ENCODE measurements around the gene GTSE1.
"Not testable (repeated sequence)": the region's sequence is repeated elsewhere in the genome, so short reads cannot be mapped to it uniquely, and the experiment has no call there.

The GTSE1 gene

GRCh38 chr22:46299101-46299500 lies 2.4 kb downstream of the GTSE1 start:
- Histone ChIP-seq H3K27me3 (ENCODE audit: control insufficient read depth, insufficient read depth, low read length) (no peaks in the 10 kb centered on the region), H3K9ac (ENCODE audit: low read length) (no peak overlapping the region), H3K27ac (ENCODE audit: low read depth, low read length) (no peak overlapping the region), H3K4me1 (ENCODE audit: control insufficient read depth, insufficient read depth, low read length) (peaks cover 11% of the 10 kb centered on the region), H3K36me3 (ENCODE audit: control insufficient read depth, insufficient read depth, low read length) (peaks cover 26% of the 10 kb centered on the region), H3K4me3 (ENCODE audit: low read depth, low read length) (no peak overlapping the region), H3K9me3 (ENCODE audit: control insufficient read depth, insufficient read depth, low read depth, low read length) (no peaks in the 10 kb centered on the region)

DNA sequence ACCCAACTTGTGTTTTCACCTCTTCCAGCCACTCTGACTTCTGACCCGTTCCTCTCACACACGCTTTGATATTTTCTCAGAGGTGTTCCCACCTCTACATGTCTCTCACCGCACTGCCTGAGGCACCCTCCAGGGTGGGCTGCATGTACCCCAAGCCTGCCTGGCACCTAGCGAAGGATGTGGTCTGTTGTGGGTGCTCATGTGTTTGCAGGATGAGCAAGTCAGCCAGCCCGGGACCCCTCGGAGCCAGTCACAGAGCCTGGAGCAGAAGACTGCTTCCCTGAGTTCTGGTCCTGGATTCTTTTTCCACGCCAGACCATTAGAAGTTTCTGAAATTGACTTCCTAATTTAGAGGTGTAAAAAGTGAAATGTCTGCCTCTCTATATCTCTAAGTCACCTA lies 3.8 kb downstream of the GTSE1 start:
- Histone ChIP-seq H3K27me3 (ENCODE audit: control insufficient read depth, insufficient read depth, low read length) (no peaks in the 10 kb centered on the region), H3K27ac (ENCODE audit: low read depth, low read length) (no peak overlapping the region), H3K4me3 (ENCODE audit: low read depth, low read length) (no peak overlapping the region), H3K4me1 (ENCODE audit: control insufficient read depth, insufficient read depth, low read length) (peaks cover 8% of the 10 kb centered on the region), H3K36me3 (ENCODE audit: control insufficient read depth, insufficient read depth, low read length) (peaks cover 26% of the 10 kb centered on the region), H3K9me3 (ENCODE audit: control insufficient read depth, insufficient read depth, low read depth, low read length) (no peaks in the 10 kb centered on the region), H3K9ac (ENCODE audit: low read length) (no peak overlapping the region)

DNA sequence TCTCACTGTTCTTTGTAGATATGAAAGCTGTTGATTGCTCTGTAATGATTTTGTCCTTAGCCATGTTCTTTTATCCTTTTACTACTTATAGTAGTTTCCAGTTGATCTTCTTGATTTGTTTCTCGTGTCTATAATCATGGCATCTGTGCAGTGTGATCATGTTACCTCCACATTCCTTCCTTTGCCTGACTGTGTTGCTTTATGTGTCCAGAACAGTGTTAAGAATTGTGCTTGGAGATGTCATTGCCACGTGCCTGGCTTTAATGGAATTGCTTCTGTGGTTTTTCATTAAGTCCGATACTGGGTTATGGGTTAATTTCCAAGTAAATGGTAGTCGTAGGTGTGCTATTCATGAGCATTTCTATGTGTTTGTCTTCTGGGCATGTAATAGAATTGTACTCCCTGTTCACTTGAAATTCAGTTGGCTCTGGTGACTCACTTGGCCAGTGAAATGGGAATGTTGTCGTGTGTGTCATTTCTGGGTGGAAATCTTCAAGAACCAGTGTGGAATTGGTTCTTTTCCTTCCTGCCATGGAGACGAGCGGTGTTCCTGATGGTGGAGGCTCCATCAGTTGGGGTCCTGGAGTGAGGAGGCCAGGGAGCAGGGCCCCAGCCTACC lies 6.8 kb downstream of the GTSE1 start:
- no peaks in the 10 kb centered on the region for H3K9me3 ChIP-seq (ENCODE audit: control insufficient read depth, insufficient read depth, low read depth, low read length)
- no peak overlapping the region for H3K27ac ChIP-seq (ENCODE audit: low read depth, low read length)
- no peak overlapping the region for H3K4me3 ChIP-seq (ENCODE audit: low read depth, low read length)
- peaks cover 34% of the 10 kb centered on the region for H3K36me3 ChIP-seq (ENCODE audit: control insufficient read depth, insufficient read depth, low read length)
- no peaks in the 10 kb centered on the region for H3K27me3 ChIP-seq (ENCODE audit: control insufficient read depth, insufficient read depth, low read length)
- no peaks in the 10 kb centered on the region for H3K4me1 ChIP-seq (ENCODE audit: control insufficient read depth, insufficient read depth, low read length)
- no peak overlapping the region for H3K9ac ChIP-seq (ENCODE audit: low read length)

- H3K9ac ChIP-seq (ENCODE audit: low read length), result no peak overlapping the region
- H3K4me3 ChIP-seq (ENCODE audit: low read depth, low read length), result no peak overlapping the region
- H3K27me3 ChIP-seq (ENCODE audit: control insufficient read depth, insufficient read depth, low read length), result no peaks in the 10 kb centered on the region
- H3K4me1 ChIP-seq (ENCODE audit: control insufficient read depth, insufficient read depth, low read length), result no peaks in the 10 kb centered on the region
- no peak overlapping the region for H3K27ac ChIP-seq (ENCODE audit: low read depth, low read length)
- no peaks in the 10 kb centered on the region for H3K9me3 ChIP-seq (ENCODE audit: control insufficient read depth, insufficient read depth, low read depth, low read length)
- peaks cover 36% of the 10 kb centered on the region for H3K36me3 ChIP-seq (ENCODE audit: control insufficient read depth, insufficient read depth, low read length)
Measured at GRCh38 chr22:46308283-46308988, 11.8 kb downstream of the GTSE1 start.

GRCh38 chr22:46309526-46310085 lies 12.9 kb downstream of the GTSE1 start:
- Histone ChIP-seq H3K4me3 (ENCODE audit: low read depth, low read length) (no peak overlapping the region), H3K36me3 (ENCODE audit: control insufficient read depth, insufficient read depth, low read length) (peaks cover 44% of the 10 kb centered on the region), H3K9ac (ENCODE audit: low read length) (no peak overlapping the region)

DNA sequence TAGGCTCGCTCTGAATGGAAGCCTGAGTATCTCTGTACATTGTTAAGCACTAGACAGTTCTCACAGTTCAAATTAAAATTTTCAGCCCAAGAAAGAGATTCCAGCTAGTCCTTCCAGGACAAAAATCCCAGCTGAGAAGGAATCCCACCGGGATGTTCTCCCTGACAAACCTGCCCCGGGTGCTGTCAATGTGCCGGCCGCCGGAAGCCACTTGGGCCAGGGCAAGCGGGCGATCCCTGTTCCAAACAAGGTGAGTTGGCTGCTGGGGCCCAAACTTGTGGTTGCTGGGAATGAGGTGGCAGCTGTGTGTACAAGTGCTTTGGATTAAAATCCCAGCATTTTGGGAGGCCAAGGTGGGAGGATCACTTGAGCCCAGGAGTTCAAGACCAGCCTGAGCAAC lies 15.4 kb downstream of the GTSE1 start:
- H3K27me3 ChIP-seq (ENCODE audit: control insufficient read depth, insufficient read depth, low read length), result no peaks in the 10 kb centered on the region
- no peak overlapping the region for H3K4me3 ChIP-seq (ENCODE audit: low read depth, low read length)
- H3K9me3 ChIP-seq (ENCODE audit: control insufficient read depth, insufficient read depth, low read depth, low read length), result no peaks in the 10 kb centered on the region
- peaks cover 60% of the 10 kb centered on the region for H3K36me3 ChIP-seq (ENCODE audit: control insufficient read depth, insufficient read depth, low read length)
- H3K27ac ChIP-seq (ENCODE audit: low read depth, low read length), result no peak overlapping the region
- H3K4me1 ChIP-seq (ENCODE audit: control insufficient read depth, insufficient read depth, low read length), result no peaks in the 10 kb centered on the region
- no peak overlapping the region for H3K9ac ChIP-seq (ENCODE audit: low read length)

More at GRCh38 chr22:46309526-46310085, 12.9 kb downstream of the GTSE1 start:
- Histone ChIP-seq H3K27me3 (ENCODE audit: control insufficient read depth, insufficient read depth, low read length) (no peaks in the 10 kb centered on the region), H3K4me1 (ENCODE audit: control insufficient read depth, insufficient read depth, low read length) (no peaks in the 10 kb centered on the region), H3K9me3 (ENCODE audit: control insufficient read depth, insufficient read depth, low read depth, low read length) (no peaks in the 10 kb centered on the region), H3K27ac (ENCODE audit: low read depth, low read length) (no peak overlapping the region)

DNA sequence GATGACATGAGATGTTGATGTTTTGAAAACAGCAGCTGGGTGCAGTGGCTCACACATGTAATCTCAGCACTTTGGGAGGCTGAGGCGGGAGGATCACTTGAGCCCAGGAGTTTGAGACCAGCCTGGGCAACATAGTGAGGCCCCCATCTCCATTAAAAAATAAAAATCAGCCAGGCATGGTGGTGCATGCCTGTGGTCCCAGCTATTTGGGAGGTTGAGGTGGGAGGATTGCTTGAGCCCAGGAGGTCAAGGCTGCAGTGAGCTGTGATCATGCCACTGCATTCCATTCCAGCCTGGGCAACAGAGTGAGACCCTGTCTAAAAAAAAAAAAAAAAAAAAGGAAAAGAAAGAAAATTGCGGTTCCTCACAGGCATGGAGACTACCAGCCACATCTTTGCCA lies 16.2 kb downstream of the GTSE1 start:
- H3K9me3 ChIP-seq (ENCODE audit: control insufficient read depth, insufficient read depth, low read depth, low read length); H3K4me1 ChIP-seq (ENCODE audit: control insufficient read depth, insufficient read depth, low read length); H3K27ac ChIP-seq (ENCODE audit: low read depth, low read length); H3K27me3 ChIP-seq (ENCODE audit: control insufficient read depth, insufficient read depth, low read length); H3K4me3 ChIP-seq (ENCODE audit: low read depth, low read length); H3K9ac ChIP-seq (ENCODE audit: low read length): not testable (repeated sequence)
- peaks cover 68% of the 10 kb centered on the region for H3K36me3 ChIP-seq (ENCODE audit: control insufficient read depth, insufficient read depth, low read length)

DNA sequence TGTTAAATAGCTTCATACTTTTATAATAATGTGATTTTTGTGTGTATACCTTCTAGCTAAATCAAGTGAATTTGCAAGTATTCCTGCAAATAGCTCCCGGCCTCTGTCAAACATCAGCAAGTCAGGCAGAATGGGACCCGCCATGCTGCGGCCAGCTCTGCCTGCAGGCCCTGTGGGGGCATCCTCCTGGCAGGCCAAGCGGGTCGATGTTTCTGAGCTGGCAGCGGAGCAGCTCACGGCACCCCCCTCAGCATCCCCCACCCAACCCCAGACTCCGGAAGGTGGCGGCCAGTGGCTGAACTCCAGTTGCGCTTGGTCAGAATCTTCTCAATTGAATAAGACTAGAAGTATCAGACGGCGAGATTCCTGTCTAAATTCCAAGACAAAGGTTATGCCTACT lies 19.3 kb downstream of the GTSE1 start:
- no peaks in the 10 kb centered on the region for H3K4me1 ChIP-seq (ENCODE audit: control insufficient read depth, insufficient read depth, low read length)
- H3K27me3 ChIP-seq (ENCODE audit: control insufficient read depth, insufficient read depth, low read length), result no peaks in the 10 kb centered on the region
- H3K9ac ChIP-seq (ENCODE audit: low read length), result no peak overlapping the region
- peaks cover 71% of the 10 kb centered on the region for H3K36me3 ChIP-seq (ENCODE audit: control insufficient read depth, insufficient read depth, low read length)
- H3K27ac ChIP-seq (ENCODE audit: low read depth, low read length), result no peak overlapping the region
- no peaks in the 10 kb centered on the region for H3K9me3 ChIP-seq (ENCODE audit: control insufficient read depth, insufficient read depth, low read depth, low read length)
- no peak overlapping the region for H3K4me3 ChIP-seq (ENCODE audit: low read depth, low read length)

DNA sequence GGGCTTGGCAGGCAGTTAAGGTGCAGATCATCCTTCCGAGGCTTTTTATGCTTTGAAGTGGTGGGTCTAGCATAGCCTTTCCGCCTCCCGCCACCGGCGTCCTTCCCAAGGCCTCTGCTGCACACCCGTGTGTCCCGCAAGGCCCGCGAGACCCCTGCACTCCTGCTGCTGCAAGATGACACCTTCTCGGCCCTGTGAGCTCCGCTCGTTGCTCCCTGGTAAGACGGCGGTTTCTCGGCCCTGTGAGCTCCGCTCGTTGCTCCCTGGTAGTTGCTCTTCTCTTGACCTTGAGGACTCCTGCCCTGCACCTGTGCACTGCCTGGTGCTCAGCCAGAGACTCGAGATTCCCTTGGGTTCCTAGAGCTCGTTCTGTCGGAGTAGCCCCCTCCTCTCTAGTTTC lies 21.0 kb downstream of the GTSE1 start:
- H3K27me3 ChIP-seq (ENCODE audit: control insufficient read depth, insufficient read depth, low read length), result no peaks in the 10 kb centered on the region
- no peak overlapping the region for H3K9ac ChIP-seq (ENCODE audit: low read length)
- H3K27ac ChIP-seq (ENCODE audit: low read depth, low read length), result no peak overlapping the region
- H3K4me3 ChIP-seq (ENCODE audit: low read depth, low read length), result no peak overlapping the region
- H3K4me1 ChIP-seq (ENCODE audit: control insufficient read depth, insufficient read depth, low read length), result no peaks in the 10 kb centered on the region
- H3K36me3 ChIP-seq (ENCODE audit: control insufficient read depth, insufficient read depth, low read length), result peaks cover 75% of the 10 kb centered on the region
- H3K9me3 ChIP-seq (ENCODE audit: control insufficient read depth, insufficient read depth, low read depth, low read length), result no peaks in the 10 kb centered on the region

DNA sequence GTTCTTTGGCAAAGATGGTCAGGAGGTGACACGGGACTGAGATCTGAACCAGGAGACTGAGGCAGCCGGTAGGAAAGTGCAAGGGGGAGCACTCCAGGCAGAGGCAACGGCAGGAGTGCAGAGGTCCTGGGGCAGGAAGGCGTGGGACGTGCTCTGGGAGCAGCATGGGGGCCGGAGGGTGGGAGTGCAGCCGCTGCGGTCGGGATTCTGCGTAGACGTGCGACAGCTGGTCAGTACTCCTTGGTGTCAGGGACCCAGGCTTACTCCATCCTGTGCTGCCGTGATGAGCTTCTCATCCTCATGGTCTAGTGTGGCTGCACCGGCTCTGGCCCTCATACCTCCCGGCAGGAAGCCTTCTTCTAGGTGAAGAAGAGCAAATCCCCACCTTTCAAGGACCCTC lies 21.9 kb downstream of the GTSE1 start:
- Histone ChIP-seq H3K27me3 (ENCODE audit: control insufficient read depth, insufficient read depth, low read length) (no peaks in the 10 kb centered on the region), H3K4me3 (ENCODE audit: low read depth, low read length) (no peak overlapping the region), H3K27ac (ENCODE audit: low read depth, low read length) (no peak overlapping the region), H3K4me1 (ENCODE audit: control insufficient read depth, insufficient read depth, low read length) (no peaks in the 10 kb centered on the region), H3K36me3 (ENCODE audit: control insufficient read depth, insufficient read depth, low read length) (peaks cover 84% of the 10 kb centered on the region), H3K9ac (ENCODE audit: low read length) (no peak overlapping the region), H3K9me3 (ENCODE audit: control insufficient read depth, insufficient read depth, low read depth, low read length) (no peaks in the 10 kb centered on the region)

GRCh38 chr22:46319319-46319718 lies 22.6 kb downstream of the GTSE1 start:
- Histone ChIP-seq H3K27ac (ENCODE audit: low read depth, low read length) (no peak overlapping the region), H3K9me3 (ENCODE audit: control insufficient read depth, insufficient read depth, low read depth, low read length) (no peaks in the 10 kb centered on the region), H3K36me3 (ENCODE audit: control insufficient read depth, insufficient read depth, low read length) (peaks cover 83% of the 10 kb centered on the region), H3K27me3 (ENCODE audit: control insufficient read depth, insufficient read depth, low read length) (no peaks in the 10 kb centered on the region), H3K4me1 (ENCODE audit: control insufficient read depth, insufficient read depth, low read length) (no peaks in the 10 kb centered on the region), H3K4me3 (ENCODE audit: low read depth, low read length) (no peak overlapping the region), H3K9ac (ENCODE audit: low read length) (peak overlapping the region; percentile 6)
